B cell (primary cell): ENCODE data around the gene PDILT. TPM values are rescaled to one million over a fixed set of nuclear protein-coding genes. Genes with fewer than 3 reads are reported as not detected.

Experiments
- ATAC-seq: fragments of 200-7000 bp; cut with Tn5 transposase; one replicate; pipeline ENCODE4 v1.10.0; 2021; ENCODE audit warnings: low read depth, mild to moderate bottlenecking, moderate number of reproducible peaks, moderate library complexity
- CTCF ChIA-PET: fragments of 350-600 bp; sonication (Branson Sonifier 250); formaldehyde crosslinking; loops from one replicate; lab custom pipeline; 2021; ENCODE audit warnings: antibody characterized with exemption, inconsistent platforms; lab: Charles Lee
- POLR2A ChIA-PET: fragments of 350-600 bp; sonication (Branson Sonifier 250); formaldehyde crosslinking; loops from one replicate; lab custom pipeline; 2021; ENCODE audit warnings: antibody characterized with exemption; lab: Charles Lee
- DNase-seq: peaks from one replicate; pipeline ENCODE4 v3.0.0; 2013
- H2AFZ ChIP-seq: 2 replicates; pipeline ENCODE4 v1.6.1; 2012; ENCODE audit warnings: mild to moderate bottlenecking, low read depth, low read length; ENCODE audit not compliant: insufficient read depth, poor library complexity, severe bottlenecking
- H3K27ac ChIP-seq, 2 donors: 1 replicate in 1 of 2; 2 replicates in 1 of 2; pipeline ENCODE4 v1.5.1; 2012 to 2013; ENCODE audit warnings: low read length in 2 of 2, mild to moderate bottlenecking in 2 of 2, moderate library complexity in 1 of 2
- H3K27me3 ChIP-seq, 4 experiments: fragments of 200-600 bp in 1 of 4; sonication (generic) in 1 of 4; replicated peaks in 1 of 4; 1 replicate in 2 of 4; 2 replicates in 2 of 4; pipeline versions ENCODE4 v1.6.1 to v1.7.0; 2013 to 2016; ENCODE audit warnings: low read length in 3 of 4, mild to moderate bottlenecking in 2 of 4, mixed read lengths in 1 of 4, moderate library complexity in 1 of 4; ENCODE audit not compliant: insufficient read depth in 4 of 4, control insufficient read depth in 3 of 4; ENCODE audit errors: control extremely low read depth in 1 of 4
- H3K36me3 ChIP-seq, 2 experiments: replicated peaks in 1 of 2; 1 replicate in 1 of 2; 2 replicates in 1 of 2; pipeline versions ENCODE4 v1.6.1 to v1.7.1; 2013; ENCODE audit warnings: low read length in 1 of 2; ENCODE audit not compliant: insufficient read depth in 2 of 2, control insufficient read depth in 1 of 2; ENCODE audit errors: control extremely low read depth in 1 of 2, extremely low read depth in 1 of 2
- H3K4me1 ChIP-seq, 2 donors: fragments of 200-600 bp in 1 of 2; sonication (generic) in 1 of 2; 1 replicate in 1 of 2; 2 replicates in 1 of 2; pipeline versions ENCODE4 v1.5.1 to v1.6.1; 2013 to 2017; ENCODE audit warnings: low read length in 2 of 2; ENCODE audit not compliant: control insufficient read depth in 2 of 2, insufficient read depth in 2 of 2
- H3K4me2 ChIP-seq: replicated peaks from 2 replicates; pipeline ENCODE3; 2012; ENCODE audit warnings: mild to moderate bottlenecking, low read depth, low read length; ENCODE audit not compliant: poor library complexity, severe bottlenecking
- H3K4me3 ChIP-seq, 5 experiments: fragments of 200-600 bp in 1 of 5; sonication (generic) in 1 of 5; 1 replicate in 3 of 5; 2 replicates in 2 of 5; pipeline versions ENCODE4 v1.5.1 to v1.7.0; 2011 to 2016; ENCODE audit warnings: low read length in 4 of 5, mild to moderate bottlenecking in 4 of 5, low read depth in 2 of 5, control low read depth in 1 of 5, moderate library complexity in 1 of 5; ENCODE audit not compliant: insufficient read depth in 1 of 5; ENCODE audit errors: control extremely low read depth in 1 of 5, extremely low read depth in 1 of 5
- H3K79me2 ChIP-seq: fragments of 200-600 bp; sonication (generic); one replicate; pipeline ENCODE4 v1.6.0; 2016; ENCODE audit warnings: low read length; ENCODE audit not compliant: control insufficient read depth, insufficient read depth
- H3K9ac ChIP-seq: fragments of 200-600 bp; sonication (generic); 2 replicates; pipeline ENCODE4 v1.6.1; 2017; ENCODE audit warnings: mild to moderate bottlenecking, low read length, moderate library complexity
- H3K9me3 ChIP-seq, 3 donors: one replicate each; pipeline versions ENCODE4 v1.6.1 to v1.7.1; 2013; ENCODE audit warnings: low read length in 2 of 3; ENCODE audit not compliant: control insufficient read depth in 2 of 3, insufficient read depth in 1 of 3; ENCODE audit errors: control extremely low read depth in 1 of 3
- H4K20me1 ChIP-seq: 2 replicates; pipeline ENCODE4 v1.6.0; 2012; ENCODE audit warnings: mild to moderate bottlenecking, low read length; ENCODE audit not compliant: insufficient read depth, control insufficient read depth, poor library complexity, severe bottlenecking
- H3K27ac Mint-ChIP-seq: one replicate; pipeline ENCODE4 v1.8.0; 2021; ENCODE audit warnings: mixed read lengths
- H3K27me3 Mint-ChIP-seq: one replicate; pipeline ENCODE4 v1.8.0; 2021; ENCODE audit warnings: mixed read lengths
- H3K4me1 Mint-ChIP-seq: one replicate; pipeline ENCODE4 v1.8.0; 2021; ENCODE audit warnings: mixed read lengths
- H3K4me3 Mint-ChIP-seq: one replicate; pipeline ENCODE4 v1.8.0; 2021; ENCODE audit warnings: mixed read lengths
- H3K9me3 Mint-ChIP-seq: one replicate; pipeline ENCODE4 v1.8.0; 2022; ENCODE audit warnings: mixed read lengths; ENCODE audit not compliant: insufficient read depth
- CTCF ChIP-seq: fragments of 200-600 bp; IDR thresholded peaks from one replicate; pipeline ENCODE4 v1.8.0; 2022; ENCODE audit warnings: antibody characterized with exemption, mild to moderate bottlenecking
- EZH2 ChIP-seq: IDR thresholded peaks from 2 replicates; pipeline ENCODE4 v1.6.1; 2012; ENCODE audit warnings: borderline replicate concordance, low read depth, mild to moderate bottlenecking, moderate library complexity, low read length; ENCODE audit not compliant: insufficient read depth, poor library complexity, severe bottlenecking
- WGBS: methylation state at CpG from one replicate; pipeline ENCODE4 v1.1.5; 2013; ENCODE audit warnings: missing lambda C conversion rate; ENCODE audit not compliant: insufficient coverage; 5-methylcytosine and 5-hydroxymethylcytosine counted together
- intact Hi-C: fragments of 100-400 bp; cut with micrococcal nuclease; formaldehyde crosslinking; loops from one replicate; pipeline ENCODE4 v1.10.0; 2022
- polyA plus RNA-seq: library from polyadenylated mRNA; depleted of rRNA; stranded (reverse); fragments of >200 nt; gene quantifications from 2 replicates; pipeline ENCODE4 v1.2.3, GENCODE V29; 2012
- total RNA-seq, 2 donors: library from RNA; stranded (reverse); fragments of 120-200 nt in 1 of 2; gene quantifications; 1 replicate in 1 of 2; 2 replicates in 1 of 2; pipeline versions ENCODE4 v1.2.3 to v1.2.4, GENCODE V29; 2013 to 2022

PDILT gene
- total and polyA plus RNA-seq, 2 donors (not counting 1 experiment from before 2014, with no cell fraction given): not detected

GRCh38 chr16:20333120-20333519, 71.4 kb downstream of the PDILT start:
- no peaks in the 10 kb centered on the region for H3K79me2 ChIP-seq
- Mint-ChIP-seq H3K9me3 (no peaks in the 10 kb centered on the region), H3K27ac (no peak overlapping the region), H3K4me3 (no peak overlapping the region), H3K4me1 (no peaks in the 10 kb centered on the region), H3K27me3 (peaks cover 1% of the 10 kb centered on the region)
- intact Hi-C loops: no loop called here
- no peak overlapping the region for H3K4me3 ChIP-seq
- no peak overlapping the region for H3K4me2 ChIP-seq
- no peak for TF ChIP-seq EZH2
- no peak for TF ChIP-seq CTCF
- no peaks in the 10 kb centered on the region for H4K20me1 ChIP-seq
- POLR2A ChIA-PET: no interaction called here
- no peaks in the 10 kb centered on the region for H3K36me3 ChIP-seq
- CTCF ChIA-PET: no interaction called here
- H3K27me3 ChIP-seq: no peaks in the 10 kb centered on the region
- no peaks in the 10 kb centered on the region for H3K4me1 ChIP-seq
- H3K9ac ChIP-seq: no peak overlapping the region
- no peaks in the 10 kb centered on the region for H3K9me3 ChIP-seq
- DNase-seq (no peak), ATAC-seq (no peak)
- no peak overlapping the region for H2AFZ ChIP-seq
- no peak overlapping the region for H3K27ac ChIP-seq
- WGBS: 79% methylated on average over 5 of the region's 5 CpGs

GRCh38 chr16:20332411-20332810, 72.1 kb downstream of the PDILT start:
- ChIA-PET POLR2A (no interaction called here), CTCF (no interaction called here)
- H3K9me3 ChIP-seq: no peaks in the 10 kb centered on the region
- H3K36me3 ChIP-seq: no peaks in the 10 kb centered on the region
- intact Hi-C loops: no loop called here
- H3K4me2 ChIP-seq: no peak overlapping the region
- no peak overlapping the region for H3K27ac Mint-ChIP-seq
- TF ChIP-seq EZH2 (no peak), CTCF (no peak)
- no peak overlapping the region for H3K4me3 ChIP-seq
- H3K27ac ChIP-seq: no peak overlapping the region
- no peaks in the 10 kb centered on the region for H3K79me2 ChIP-seq
- no peaks in the 10 kb centered on the region for H3K4me1 Mint-ChIP-seq
- 77% methylated on average over 6 of the region's 8 CpGs for WGBS
- no peak for DNase-seq
- H3K27me3 Mint-ChIP-seq: no peaks in the 10 kb centered on the region
- no peak overlapping the region for H2AFZ ChIP-seq
- H3K27me3 ChIP-seq: no peaks in the 10 kb centered on the region
- H3K4me3 Mint-ChIP-seq: no peak overlapping the region
- H3K4me1 ChIP-seq: no peaks in the 10 kb centered on the region
- ATAC-seq: no peak
- no peaks in the 10 kb centered on the region for H3K9me3 Mint-ChIP-seq
- H3K9ac ChIP-seq: no peak overlapping the region
- no peaks in the 10 kb centered on the region for H4K20me1 ChIP-seq
